Measurements from ENCODE around the gene EID3.

The EID3 gene

GRCh38 chr12:104285740-104286515 is 17.6 kb upstream of the EID3 start:
- no peaks in the 10 kb centered on the region for H3K36me3 ChIP-seq (ENCODE audit: insufficient read depth, low read length)
- no peak for TF ChIP-seq EZH2phosphoT487 (IDR thresholded peaks at IDR 0.05; ENCODE audit: borderline replicate concordance)
- TF ChIP-seq CTCF (conservative IDR thresholded peaks at IDR 0.05; ENCODE audit: low read length) = no peak
- peak overlapping the region; percentile 83 for H3K4me3 ChIP-seq (ENCODE audit: low read length, poor library complexity, severe bottlenecking)
- H3F3A ChIP-seq (ENCODE audit: low read depth) = 0 out of 2 replicates have a peak, but pooled peaks cover 5% of the 10 kb centered on the region
- H3K9ac ChIP-seq (ENCODE audit: low read depth, low read length, poor library complexity, severe bottlenecking) = peak overlapping the region; percentile 89
- H3K4me1 ChIP-seq (ENCODE audit: insufficient read depth, low read length, poor library complexity, severe bottlenecking) = peaks cover 24% of the 10 kb centered on the region
- no peaks in the 10 kb centered on the region for H3K27me3 ChIP-seq (ENCODE audit: insufficient read depth, low read length, poor library complexity, severe bottlenecking)
- H3K4me2 ChIP-seq (ENCODE audit: low read depth, low read length, poor library complexity, severe bottlenecking) = peak overlapping the region; percentile 90
- no peaks in the 10 kb centered on the region for H3K9me2 ChIP-seq (replicated peaks; ENCODE audit: low read depth, low read length)
- peaks cover 37% of the 10 kb centered on the region for H3K79me2 ChIP-seq (ENCODE audit: insufficient read depth, low read length)
- H2AFZ ChIP-seq (ENCODE audit: low read length) = peak overlapping the region; percentile 96
- no peaks in the 10 kb centered on the region for H3K9me3 ChIP-seq (ENCODE audit: insufficient read depth, low read depth, low read length)
- peaks cover 19% of the 10 kb centered on the region for H4K20me1 ChIP-seq (ENCODE audit: insufficient read depth, low read length, poor library complexity, severe bottlenecking)

- Histone ChIP-seq H3F3A (ENCODE audit: low read depth) (0 out of 2 replicates have a peak, but pooled peaks cover 5% of the 10 kb centered on the region), H3K9me2 (replicated peaks; ENCODE audit: low read depth, low read length) (no peaks in the 10 kb centered on the region), H3K79me2 (ENCODE audit: insufficient read depth, low read length) (peaks cover 43% of the 10 kb centered on the region), H3K4me3 (ENCODE audit: low read length, poor library complexity, severe bottlenecking) (peak overlapping the region; percentile 83), H3K9me3 (ENCODE audit: insufficient read depth, low read depth, low read length) (no peaks in the 10 kb centered on the region), H3K36me3 (ENCODE audit: insufficient read depth, low read length) (peaks cover 3% of the 10 kb centered on the region; the same call in 1 of the 2 replicates), H4K20me1 (ENCODE audit: insufficient read depth, low read length, poor library complexity, severe bottlenecking) (peaks cover 24% of the 10 kb centered on the region), H2AFZ (ENCODE audit: low read length) (peak overlapping the region; percentile 96), H3K27me3 (ENCODE audit: insufficient read depth, low read length, poor library complexity, severe bottlenecking) (no peaks in the 10 kb centered on the region), H3K4me1 (ENCODE audit: insufficient read depth, low read length, poor library complexity, severe bottlenecking) (peaks cover 24% of the 10 kb centered on the region), H3K9ac (ENCODE audit: low read depth, low read length, poor library complexity, severe bottlenecking) (peak overlapping the region; percentile 89), H3K4me2 (ENCODE audit: low read depth, low read length, poor library complexity, severe bottlenecking) (peak overlapping the region; percentile 90)
- no peak for TF ChIP-seq CTCF (conservative IDR thresholded peaks at IDR 0.05; ENCODE audit: low read length)
Observed at GRCh38 chr12:104286516-104287482, 16.7 kb upstream of the EID3 start.

GRCh38 chr12:104288635-104289274 is 14.8 kb upstream of the EID3 start:
- Histone ChIP-seq H3K79me2 (ENCODE audit: insufficient read depth, low read length) (peaks cover 61% of the 10 kb centered on the region), H3K9ac (ENCODE audit: low read depth, low read length, poor library complexity, severe bottlenecking) (peak overlapping the region; percentile 89), H2AFZ (ENCODE audit: low read length) (peak overlapping the region; percentile 47), H3K4me3 (ENCODE audit: low read length, poor library complexity, severe bottlenecking) (peak overlapping the region; percentile 83), H3K9me2 (replicated peaks; ENCODE audit: low read depth, low read length) (no peaks in the 10 kb centered on the region), H3K4me1 (ENCODE audit: insufficient read depth, low read length, poor library complexity, severe bottlenecking) (peaks cover 24% of the 10 kb centered on the region), H3K4me2 (ENCODE audit: low read depth, low read length, poor library complexity, severe bottlenecking) (peak overlapping the region; percentile 90), H3K27me3 (ENCODE audit: insufficient read depth, low read length, poor library complexity, severe bottlenecking) (no peaks in the 10 kb centered on the region), H3F3A (ENCODE audit: low read depth) (0 out of 2 replicates have a peak, but pooled peaks cover 5% of the 10 kb centered on the region), H3K36me3 (ENCODE audit: insufficient read depth, low read length) (peaks cover 15% of the 10 kb centered on the region; the same call in 1 of the 2 replicates), H4K20me1 (ENCODE audit: insufficient read depth, low read length, poor library complexity, severe bottlenecking) (peaks cover 40% of the 10 kb centered on the region), H3K9me3 (ENCODE audit: insufficient read depth, low read depth, low read length) (no peaks in the 10 kb centered on the region)
- no peak for TF ChIP-seq CTCF (conservative IDR thresholded peaks at IDR 0.05; ENCODE audit: low read length)
- no peak for TF ChIP-seq EZH2phosphoT487 (IDR thresholded peaks at IDR 0.05; ENCODE audit: borderline replicate concordance)

Measured in Loucy (cell line).